HG02678 (cell line): Measurements from ENCODE around the gene KMT2E.

ENCODE experiments used
- ATAC-seq: cut with Tn5 transposase; IDR thresholded peaks from one replicate; pipeline ENCODE4 v1.9.1; 2021; ENCODE audit warnings: mild to moderate bottlenecking, moderate library complexity; ENCODE audit not compliant: unreplicated experiment

KMT2E gene

DNA sequence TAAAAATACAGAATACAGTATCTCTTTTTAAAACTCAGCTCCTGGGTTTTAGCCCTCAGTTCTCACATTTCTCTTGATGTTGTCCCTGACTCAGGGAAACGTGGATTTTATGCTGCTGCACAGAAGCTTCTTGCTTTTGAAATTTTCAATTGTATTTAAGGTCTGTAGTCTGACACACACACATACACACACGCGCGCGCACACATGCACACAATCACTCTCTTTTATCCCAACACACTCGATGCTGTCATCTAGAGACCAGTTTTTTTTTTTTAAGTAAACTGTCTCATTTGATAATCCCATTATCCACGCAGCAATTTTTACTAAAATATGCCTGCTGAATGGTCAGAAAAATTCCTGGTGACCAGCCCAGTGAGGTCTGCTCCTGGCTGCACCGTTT is 108.6 kb downstream of the KMT2E start:
- no peak for ATAC-seq

DNA sequence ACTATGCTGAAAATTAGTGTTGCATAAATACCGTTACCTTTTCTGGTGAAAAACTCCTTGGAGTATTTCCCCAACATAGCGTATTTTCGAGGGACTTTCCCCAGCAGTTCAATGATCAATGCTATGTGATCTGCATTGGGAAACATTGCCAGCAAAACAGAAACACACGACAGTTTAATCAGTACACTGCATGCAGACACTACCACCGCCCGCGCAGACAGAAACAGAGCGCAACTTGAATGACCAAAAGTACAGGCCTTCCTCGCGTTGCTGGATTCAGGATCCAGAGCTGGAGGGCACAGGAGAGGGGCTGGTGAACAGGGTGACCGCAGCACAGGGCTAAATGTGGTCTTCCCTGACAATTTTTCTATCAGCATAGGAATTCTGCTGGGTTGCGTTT is 111.7 kb downstream of the KMT2E start:
- no peak for ATAC-seq

DNA sequence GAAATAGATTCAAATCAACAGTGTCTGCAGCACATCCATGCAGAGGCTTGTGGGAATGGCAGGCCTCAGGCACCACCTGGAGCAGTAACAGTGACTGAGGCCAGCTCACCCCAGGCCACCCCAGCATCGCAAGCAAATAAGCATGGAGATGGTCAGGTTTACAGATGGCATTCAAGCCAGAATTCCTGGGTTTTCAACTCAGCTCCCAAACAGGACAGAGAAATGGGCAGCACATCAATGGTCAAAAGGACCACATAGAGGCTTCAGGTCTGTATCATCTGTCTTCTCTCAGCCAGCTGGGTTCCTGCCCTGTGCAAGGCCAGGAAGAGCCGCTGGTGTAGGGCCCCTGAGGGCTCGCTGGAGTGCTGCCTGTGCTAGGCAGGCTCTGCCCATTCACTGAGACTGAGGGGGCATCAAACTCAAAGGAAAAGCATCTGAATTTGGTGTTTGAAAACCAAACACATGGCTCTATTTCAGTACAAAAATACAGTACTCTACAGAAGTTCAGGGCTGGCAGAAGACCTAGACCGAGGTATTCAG is 112.5 kb downstream of the KMT2E start:
- no peak for ATAC-seq

DNA sequence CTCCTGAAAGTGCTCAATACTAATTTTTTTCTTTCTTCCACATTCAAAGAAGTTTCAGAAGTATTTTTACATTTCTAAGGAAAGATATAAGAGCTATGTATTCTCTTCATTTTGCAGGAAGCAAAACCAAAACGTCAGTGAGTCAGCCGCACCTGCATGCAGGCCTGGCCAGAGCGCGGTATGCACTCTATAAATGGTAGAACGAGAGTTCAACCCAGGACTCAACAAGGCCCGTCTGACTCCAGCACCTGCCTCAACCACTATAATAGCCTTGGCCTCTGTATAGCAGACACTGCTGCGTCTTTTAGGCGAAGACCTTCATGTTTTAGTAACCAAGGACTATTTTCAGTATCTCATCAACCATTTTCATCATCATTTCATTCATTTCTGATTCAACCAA is 113.2 kb downstream of the KMT2E start:
- no peak for ATAC-seq

DNA sequence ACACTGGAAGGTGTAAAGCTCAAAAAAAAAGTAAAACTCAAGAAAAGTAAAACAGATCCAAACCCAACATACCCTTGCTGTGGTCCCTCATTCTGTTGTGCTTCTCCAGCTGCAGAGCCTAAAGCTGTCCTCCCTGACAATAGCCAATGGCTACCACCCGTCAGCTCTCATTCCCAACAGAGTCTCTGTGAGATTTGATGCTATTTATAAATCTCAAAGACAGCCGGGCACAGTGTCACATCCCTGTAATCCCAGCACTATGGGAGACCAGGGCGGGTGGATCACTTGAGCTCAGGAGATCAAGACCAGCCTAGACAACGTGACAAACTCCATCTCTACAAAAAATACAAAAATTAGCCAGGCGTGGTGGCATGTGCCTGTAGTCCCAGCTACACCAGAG is 116.0 kb downstream of the KMT2E start:
- ATAC-seq = no peak

DNA sequence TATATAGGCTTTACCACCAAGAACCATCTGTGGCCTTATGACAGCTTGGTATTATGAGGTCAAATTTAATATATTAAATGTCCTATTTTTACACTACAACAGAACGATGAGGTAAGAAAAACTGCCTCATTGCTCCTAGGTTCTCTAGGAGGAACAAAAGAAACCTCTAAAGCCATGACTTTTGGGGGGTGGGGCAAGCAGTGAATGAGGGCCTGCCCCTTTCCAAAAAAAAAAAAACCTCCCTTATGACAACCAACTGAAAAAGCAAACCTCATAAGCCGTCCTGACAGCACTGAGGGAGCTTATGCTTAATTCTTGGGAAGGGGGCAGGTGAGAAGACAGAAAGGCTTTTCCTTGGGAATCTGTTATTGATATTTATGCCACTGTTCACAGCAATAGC is 116.6 kb downstream of the KMT2E start:
- no peak for ATAC-seq

DNA sequence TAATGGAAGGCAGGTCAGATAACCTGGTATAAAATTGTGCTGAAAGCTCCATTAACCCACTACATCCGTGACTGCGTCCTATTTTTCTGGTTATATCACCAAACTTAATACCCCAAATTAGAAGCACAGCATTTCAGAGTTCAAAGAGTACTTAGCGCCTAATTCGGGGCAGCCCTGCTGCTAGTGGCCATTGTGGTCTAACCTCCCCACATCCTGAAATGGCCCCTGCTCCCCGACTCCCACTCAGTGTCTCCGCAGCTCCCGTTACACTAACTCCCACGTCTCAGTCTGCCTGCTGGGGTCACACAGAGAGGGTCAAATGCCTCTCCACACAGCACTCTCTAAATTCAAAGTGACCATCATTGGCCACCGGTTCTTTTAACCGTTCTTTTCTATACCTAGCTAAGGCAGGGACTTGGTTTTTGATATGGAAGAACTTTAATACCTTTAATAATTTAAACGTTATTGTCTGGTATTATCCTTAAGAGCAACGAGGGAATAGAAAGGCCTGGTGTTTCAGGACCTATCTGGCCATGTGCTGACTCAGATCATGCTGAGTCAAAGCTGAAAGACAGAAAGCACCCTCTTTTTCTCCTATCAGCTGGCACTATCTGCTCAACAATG is 117.1 kb downstream of the KMT2E start:
- peak; percentile 76 for ATAC-seq

DNA sequence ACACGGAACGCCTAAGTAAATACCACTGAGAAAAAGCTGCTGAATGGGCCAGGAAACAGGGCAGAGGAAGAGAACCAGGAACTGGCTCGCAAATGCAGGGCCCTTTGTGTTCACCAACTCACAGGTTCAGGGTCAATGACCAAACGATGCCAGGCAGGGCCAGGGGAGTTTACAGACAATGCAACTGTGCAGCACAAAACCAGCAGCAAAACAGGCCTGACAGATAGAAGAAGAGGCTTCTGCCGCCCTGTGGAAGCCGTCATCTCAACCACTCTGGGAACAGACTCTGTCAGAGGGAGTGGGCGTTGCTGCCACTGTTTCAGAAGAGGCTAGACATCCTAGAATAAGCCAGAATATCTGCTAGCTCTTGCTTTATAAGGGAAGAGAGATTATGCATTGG is 117.9 kb downstream of the KMT2E start:
- no peak for ATAC-seq

DNA sequence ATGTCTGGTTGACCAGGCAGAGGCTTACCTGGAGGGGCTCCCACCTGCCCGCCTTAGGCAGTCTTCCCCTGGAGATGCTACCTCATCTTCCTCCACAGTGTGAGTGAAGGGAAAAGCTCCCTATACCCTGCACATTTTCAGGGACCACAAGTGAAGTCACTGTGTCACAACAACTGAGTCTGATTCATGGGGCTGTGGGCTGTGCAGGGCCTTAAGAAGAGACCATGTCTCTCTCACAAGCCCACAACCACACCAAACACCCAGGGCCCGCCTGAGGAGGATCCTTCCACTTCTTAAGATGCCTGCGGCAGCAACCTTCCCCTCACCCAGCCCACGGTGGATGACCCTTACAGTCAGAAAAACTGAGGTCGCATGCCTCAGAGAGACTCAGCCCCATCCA is 118.3 kb downstream of the KMT2E start:
- no peak for ATAC-seq

DNA sequence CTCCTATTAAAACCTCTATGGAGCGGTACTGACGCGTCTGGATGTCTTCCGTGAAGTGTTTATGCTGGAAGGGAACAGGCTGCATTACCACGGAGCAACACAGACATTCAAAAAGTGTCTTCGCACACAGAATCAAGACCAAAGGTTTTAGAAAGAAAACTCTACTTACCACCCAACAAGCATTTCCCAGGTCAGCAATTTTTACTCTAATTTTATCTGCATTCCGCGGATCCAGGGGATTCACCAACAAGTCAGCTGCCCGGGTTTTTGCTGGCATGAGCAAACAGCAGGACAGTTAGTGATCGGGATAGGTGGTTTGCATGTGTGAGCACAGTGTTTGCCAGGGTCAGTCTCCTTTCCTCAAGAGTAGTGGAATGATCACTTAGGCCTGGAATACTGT is 118.8 kb downstream of the KMT2E start:
- no peak for ATAC-seq

DNA sequence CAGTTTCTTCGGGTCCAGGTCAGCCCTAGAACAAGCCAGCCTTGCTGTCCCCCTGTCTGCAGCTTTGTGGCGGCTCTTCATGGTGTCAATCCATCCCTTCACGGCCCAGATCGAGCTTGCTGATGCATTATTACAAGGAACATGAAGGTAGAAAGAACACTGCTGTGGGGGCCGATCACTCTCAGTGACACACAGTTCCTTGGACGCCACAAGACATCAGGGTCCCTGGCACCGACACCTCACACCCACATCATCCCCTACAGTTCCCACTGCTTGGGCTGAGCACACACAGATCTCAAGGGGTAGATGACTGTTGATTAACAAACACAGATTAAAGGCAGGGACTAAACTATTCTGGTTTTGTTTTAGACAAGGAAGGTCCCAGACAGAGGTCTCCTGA is 119.4 kb downstream of the KMT2E start:
- ATAC-seq = no peak

DNA sequence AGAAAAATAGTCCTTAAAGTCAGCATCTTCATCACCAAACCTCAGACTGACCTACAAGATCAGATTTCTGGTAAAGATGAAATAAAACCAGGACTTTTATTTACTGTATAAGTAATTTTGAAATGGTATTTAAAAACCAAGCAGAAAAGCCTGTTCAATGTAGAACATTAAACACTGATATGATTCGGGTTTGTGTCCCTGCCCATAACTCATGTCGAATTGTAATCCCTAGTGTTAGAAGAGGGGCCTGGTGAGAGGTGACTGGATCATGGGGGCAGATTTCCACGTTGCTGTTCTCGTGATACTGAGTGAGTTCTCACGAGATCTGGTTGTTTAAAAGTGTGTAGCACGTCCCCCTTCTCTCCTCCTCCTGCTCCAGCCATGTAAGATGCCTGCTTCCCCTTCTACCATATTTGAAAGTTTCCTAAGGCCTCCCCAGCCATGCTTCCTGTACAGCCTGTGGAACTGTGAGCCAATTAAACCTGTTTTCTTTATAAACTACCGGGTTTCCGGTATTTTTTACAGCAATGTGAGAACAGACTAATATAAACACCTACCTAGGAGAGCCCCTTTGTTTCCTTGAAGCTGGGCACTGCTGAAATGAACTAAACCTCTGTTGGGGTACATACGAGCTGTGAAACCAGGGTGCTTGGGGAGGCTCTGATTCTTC is 120.1 kb downstream of the KMT2E start:
- no peak for ATAC-seq

DNA sequence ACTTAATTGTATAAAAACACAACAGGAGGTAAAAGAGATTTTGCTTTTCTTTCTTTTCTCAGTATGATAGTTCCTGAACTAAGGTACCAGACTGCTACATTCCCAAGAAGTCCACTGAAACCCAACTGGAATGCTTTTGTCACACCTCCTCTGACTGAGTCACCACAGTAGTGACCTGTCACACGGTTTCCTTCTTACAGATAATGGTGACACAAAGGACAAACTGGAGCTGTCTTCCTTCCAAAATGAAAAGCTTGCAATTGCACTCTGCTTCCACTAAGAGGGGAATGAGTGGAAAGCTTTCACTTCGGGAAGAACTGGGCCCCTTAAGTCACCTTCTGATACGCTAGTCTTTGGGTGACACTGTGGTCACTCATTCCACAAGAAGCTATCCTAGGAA is 122.2 kb downstream of the KMT2E start:
- no peak for ATAC-seq

DNA sequence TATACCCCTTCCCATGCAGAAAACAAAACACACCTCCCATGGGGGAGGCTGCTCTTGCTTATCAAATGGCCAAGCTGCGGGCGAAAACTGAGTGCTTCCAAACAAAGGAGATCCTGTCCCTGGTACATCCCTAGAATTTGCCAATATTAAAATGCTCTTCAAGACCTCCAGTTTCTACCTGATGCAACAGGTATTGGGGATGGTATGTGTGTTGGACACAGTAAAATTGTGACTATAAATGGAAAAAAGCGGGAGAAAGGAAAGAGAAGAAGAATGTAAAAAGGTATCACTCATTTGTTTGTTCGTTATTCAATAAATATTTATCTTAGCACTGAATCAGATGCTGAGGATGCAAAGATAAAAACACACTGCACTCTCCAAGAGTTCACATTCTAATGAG is 123.9 kb downstream of the KMT2E start:
- ATAC-seq = no peak

DNA sequence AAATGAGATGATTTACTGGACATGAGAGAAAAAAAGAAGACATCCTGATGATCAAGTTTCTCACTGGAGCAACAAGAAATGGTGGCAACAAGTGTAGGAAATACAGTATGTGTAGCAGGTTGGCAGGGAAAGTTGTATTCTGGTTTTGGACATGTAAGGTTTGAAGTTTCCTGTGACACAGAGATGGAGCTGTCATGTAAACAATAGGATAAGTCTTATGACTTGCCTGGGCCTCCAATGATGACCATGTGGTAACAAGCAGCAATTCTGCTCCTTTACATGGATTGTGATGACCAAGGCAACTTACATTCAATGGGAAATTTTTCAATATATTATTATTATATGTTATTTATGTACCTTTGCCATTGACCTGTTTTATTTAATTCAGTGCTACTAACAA is 125.4 kb downstream of the KMT2E start:
- ATAC-seq = no peak

DNA sequence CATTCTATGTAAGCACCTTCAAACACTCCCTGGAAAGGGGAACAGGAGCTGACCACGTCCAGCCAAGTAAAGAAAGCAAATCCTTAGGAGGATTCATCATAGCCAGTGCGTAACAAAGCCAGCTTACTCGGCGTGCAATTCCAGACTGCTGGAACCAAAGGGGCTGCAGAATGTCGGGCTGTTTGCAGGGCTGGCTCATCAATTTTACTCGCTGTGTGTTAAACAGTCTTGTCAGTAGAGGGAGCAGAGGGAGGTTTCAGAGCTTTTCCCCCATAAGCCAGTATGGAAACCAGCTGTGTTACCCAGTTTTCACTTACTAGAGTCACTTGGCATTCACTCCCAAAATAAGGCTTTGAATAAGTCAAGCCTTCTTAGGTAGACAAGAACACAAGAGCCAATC is 127.1 kb downstream of the KMT2E start:
- ATAC-seq = no peak

DNA sequence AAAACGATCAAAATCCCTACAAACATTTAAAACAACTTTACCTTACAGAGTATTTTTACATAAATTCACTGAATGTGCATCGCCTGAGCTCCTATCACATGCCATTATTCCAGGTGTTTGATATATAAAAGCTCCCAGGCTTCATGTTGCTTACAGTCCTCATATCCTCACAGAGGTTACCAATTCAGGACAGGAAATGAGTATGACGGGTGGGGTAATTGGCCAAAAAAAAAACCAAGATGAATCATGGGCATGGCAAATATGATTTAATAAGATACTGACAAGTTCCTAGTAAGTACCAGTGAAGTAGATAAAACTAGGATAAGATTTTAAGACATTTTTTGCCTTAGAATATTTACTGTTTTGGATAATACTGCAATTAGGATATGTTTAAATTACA is 135.8 kb downstream of the KMT2E start:
- no peak for ATAC-seq

DNA sequence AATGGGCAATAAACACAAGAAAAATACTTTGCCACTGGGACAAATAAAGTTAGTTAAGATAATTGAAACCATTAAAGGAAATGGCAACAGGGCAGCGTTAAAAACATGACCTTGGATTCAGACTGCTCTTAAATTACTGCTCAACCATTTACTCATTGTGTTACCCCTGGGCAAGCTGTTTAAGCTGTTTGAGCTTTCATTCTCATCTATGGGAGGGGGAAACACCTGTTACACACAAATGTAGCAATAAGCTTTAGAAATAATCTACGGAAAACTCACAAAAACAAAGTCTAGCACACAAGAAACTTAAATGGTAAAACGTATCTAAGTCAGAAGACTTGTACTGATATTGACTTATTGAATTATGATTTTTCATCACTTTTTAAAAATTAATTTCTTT is 137.1 kb downstream of the KMT2E start:
- no peak for ATAC-seq

DNA sequence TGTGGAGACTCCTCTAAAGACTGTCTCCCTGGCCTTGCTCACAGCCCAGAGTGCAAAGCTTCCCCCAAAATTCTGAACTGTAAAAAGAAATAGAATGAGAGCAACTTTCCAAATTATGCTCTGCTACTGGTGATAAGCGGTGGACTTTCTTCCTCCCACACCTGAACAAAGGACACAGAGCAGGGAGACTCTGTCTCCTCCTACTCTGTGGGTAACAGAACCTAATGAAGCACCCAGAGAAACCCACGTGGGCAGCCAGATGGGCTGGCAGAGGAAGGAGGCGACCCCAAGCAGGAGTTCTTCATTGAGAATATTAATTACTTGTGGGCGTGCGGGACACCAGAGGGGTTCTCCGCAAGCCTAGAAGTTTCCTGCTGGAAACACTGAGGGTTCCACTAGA is 139.5 kb downstream of the KMT2E start:
- ATAC-seq = no peak

DNA sequence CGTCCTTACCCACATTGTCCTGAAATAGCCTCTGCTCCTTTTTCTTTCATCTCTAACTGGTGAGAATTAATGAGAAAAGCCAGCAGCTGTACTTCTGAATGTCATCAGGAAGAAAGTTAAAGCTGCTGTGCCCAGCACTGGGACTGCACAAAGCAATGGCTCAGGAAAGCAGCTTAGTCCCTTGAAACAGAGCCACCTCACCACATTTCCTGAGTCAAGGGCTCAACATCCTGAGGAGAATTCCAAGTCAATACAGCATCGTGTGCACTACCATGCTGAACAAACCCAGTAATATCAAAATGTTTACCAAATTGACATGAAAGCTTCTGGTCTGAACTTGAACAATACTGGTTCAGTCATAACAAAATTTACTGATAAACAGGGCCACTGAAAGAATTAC is 140.1 kb downstream of the KMT2E start:
- no peak for ATAC-seq

DNA sequence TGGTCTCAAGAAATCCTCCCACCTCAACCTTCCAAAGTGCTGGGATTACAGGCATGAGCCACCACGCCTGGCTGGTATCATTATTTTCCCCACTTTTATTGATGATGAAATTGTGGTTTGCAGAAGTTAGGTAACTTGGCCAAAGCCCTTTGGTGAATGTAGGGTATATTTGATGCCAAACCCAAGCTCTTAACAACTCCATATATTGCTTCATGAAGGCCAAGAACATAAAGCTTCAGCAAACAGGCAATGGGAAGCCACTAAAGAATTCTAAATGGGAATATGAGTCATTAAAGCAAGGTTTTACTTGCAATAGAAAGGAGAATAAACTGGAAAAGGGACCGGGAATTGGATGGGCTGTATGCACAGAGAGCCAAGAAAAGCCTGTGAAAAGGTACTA is 142.7 kb downstream of the KMT2E start:
- no peak for ATAC-seq

DNA sequence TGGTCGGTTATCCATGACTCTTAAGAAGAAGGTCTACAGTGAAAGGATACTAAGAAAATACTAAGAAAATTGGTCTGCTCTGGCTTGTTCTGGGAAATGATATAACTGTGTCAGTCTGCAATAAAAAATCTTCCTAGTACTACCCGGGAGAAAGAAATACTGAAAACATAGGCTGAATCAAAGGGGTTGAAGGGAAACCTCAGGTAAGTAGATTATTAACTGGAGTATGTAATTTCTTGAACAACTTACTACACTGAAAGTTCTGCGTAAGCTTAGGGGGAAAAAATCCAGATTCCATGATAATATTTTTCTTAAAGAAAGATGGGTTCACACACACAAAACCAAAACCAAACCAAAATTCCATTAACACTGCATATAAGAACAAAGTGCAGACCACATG is 143.3 kb downstream of the KMT2E start:
- ATAC-seq = peak; percentile 48

DNA sequence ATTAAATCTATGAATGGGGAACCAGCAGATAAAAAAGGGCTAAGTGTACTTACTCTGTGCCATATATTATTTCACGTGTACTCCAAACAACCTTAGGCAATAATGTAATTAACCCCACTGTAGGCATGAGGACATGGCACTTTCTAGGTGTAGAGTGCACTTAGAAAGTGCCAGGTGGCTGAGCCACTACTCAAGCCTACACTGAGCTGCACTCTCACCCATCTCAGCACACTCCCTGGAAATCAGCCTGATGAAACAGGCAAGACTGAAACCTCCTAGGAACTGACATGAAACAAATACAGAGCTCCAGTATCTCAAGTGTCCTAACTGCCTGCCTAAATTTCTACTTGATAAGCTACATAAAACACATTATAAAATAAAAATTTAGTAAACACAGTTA is 147.4 kb downstream of the KMT2E start:
- no peak for ATAC-seq
